Right lobe of liver (tissue), 6 donors: Measurements from ENCODE around the gene PAK6. TPM values are rescaled to one million over a fixed set of nuclear protein-coding genes. Genes with fewer than 3 reads are reported as not detected.

Source experiments
- ATAC-seq, 4 donors: fragments of 200-7000 bp; cut with Tn5 transposase; one replicate each; pipeline ENCODE4 v1.9.1; 2020; ENCODE audit warnings: mild to moderate bottlenecking in 4 of 4, moderate library complexity in 4 of 4
- DNase-seq, 3 donors: peaks; one replicate each; pipeline ENCODE4 v3.0.0-alpha.2; 2020
- H3K27ac ChIP-seq, 3 donors: fragments of 200-600 bp; one replicate each; pipeline ENCODE4 v1.8.0; 2022
- H3K27me3 ChIP-seq, 2 donors: fragments of 200-600 bp; one replicate each; pipeline ENCODE4 v1.8.0; 2022
- H3K36me3 ChIP-seq, 4 donors: fragments of 200-600 bp; sonication (generic) in 1 of 4; one replicate each; pipeline versions ENCODE4 v1.5.1 to v1.8.0; 2017 to 2022; ENCODE audit warnings: control low read depth in 1 of 4
- H3K4me1 ChIP-seq, 4 donors: fragments of 200-600 bp; sonication (generic) in 1 of 4; one replicate each; pipeline versions ENCODE4 v1.5.1 to v1.8.0; 2017 to 2022; ENCODE audit warnings: control low read depth in 1 of 4
- H3K4me3 ChIP-seq, 3 donors: fragments of 200-600 bp; one replicate each; pipeline ENCODE4 v1.8.0; 2022
- H3K9me3 ChIP-seq, 4 donors: fragments of 200-600 bp; sonication (generic) in 1 of 4; one replicate each; pipeline versions ENCODE4 v1.5.1 to v1.8.0; 2017 to 2022; ENCODE audit warnings: control low read depth in 1 of 4
- CTCF ChIP-seq, 4 donors: fragments of 200-600 bp in 3 of 4; fragments of 450-650 bp in 1 of 4; IDR thresholded peaks; one replicate each; pipeline versions ENCODE4 v1.5.1 to v1.8.0; 2016 to 2022; ENCODE audit warnings: antibody characterized with exemption in 4 of 4, mild to moderate bottlenecking in 2 of 4
- POLR2A ChIP-seq: fragments of 450-650 bp; IDR thresholded peaks from one replicate; pipeline ENCODE4 v1.6.1; 2017; ENCODE audit warnings: antibody characterized with exemption, mild to moderate bottlenecking
- WGBS: methylation state at CpG from one replicate; pipeline ENCODE4 v1.1.6; 2018; ENCODE audit warnings: low coverage, low lambda C conversion rate; ENCODE audit not compliant: insufficient coverage; ENCODE audit errors: missing lambda C conversion rate; 5-methylcytosine and 5-hydroxymethylcytosine counted together
- intact Hi-C, 2 donors: fragments of 100-400 bp; cut with DNase I; formaldehyde crosslinking; loops; one replicate each; pipeline versions ENCODE4 v1.11.2 to v1.14.1; 2022
- total RNA-seq, 6 experiments: library from RNA; depleted of rRNA in 2 of 6; stranded (reverse); fragments of >200 nt in 2 of 6; fragmentation: NEBNext Ultra II Directional in 3 of 6; extraction: Animal tissue kit (Norgen Biotek cat#: 25700) in 3 of 6; gene quantifications; one replicate each; pipeline versions ENCODE4 v1.1.0 to v1.2.4, GENCODE V29; 2016 to 2023
- donor health status: DM: no; HTN: yes; CAD: no.
- donor health status: DM: no; HTN: no; CAD: no.
- donor health status: DM: no; HTN: no; CAD: no.
- donor health status: DM: no; HTN: yes; CAD: no.
- donor health status: DM: no; HTN: yes; CAD: no.

PAK6 gene
- total RNA-seq, 6 experiments from 2014 or later, result 0.05 to 0.19 (median 0.10) TPM; not detected in 2

GRCh38 chr15:40222131-40222530 is 16.7 kb upstream of the PAK6 start:
- DNase-seq, result no peak
- H3K4me1 ChIP-seq, result no peaks in the 10 kb centered on the region
- H3K27ac ChIP-seq, result no peak overlapping the region
- TF ChIP-seq CTCF (IDR thresholded peaks at IDR 0.05) (no peak), POLR2A (no peak)
- H3K36me3 ChIP-seq, result no peaks in the 10 kb centered on the region
- no peak overlapping the region for H3K4me3 ChIP-seq
- H3K9me3 ChIP-seq, result no peaks in the 10 kb centered on the region
- WGBS, result 64% methylated on average over 6 of the region's 6 CpGs
- intact Hi-C loops, result loop anchor here in 1 of 2 donors (5.0 kb wide), 1 partner anchor 50 kb away; no protein-coding TSS in a partner anchor
- no peak for ATAC-seq
- no peaks in the 10 kb centered on the region for H3K27me3 ChIP-seq

DNA sequence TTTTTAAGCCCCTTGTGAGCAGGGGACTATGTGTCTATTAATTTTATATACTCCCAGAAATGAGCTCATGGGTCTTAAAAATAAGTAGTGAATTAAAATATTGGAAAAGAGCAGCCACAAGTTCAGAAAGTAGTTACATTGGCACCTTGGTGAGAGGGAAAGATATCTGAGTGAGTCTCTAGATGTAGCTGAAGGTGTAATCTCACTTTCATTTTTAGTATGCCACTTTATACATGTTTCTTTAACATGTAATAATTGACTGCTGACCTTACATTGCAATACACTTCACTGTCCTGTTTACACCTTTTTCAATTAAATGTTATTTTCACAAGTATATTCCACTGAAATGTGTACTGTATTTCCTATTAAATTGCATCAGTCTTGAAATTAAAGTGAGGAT is 12.1 kb upstream of the PAK6 start:
- intact Hi-C loops, result no loop called here
- Histone ChIP-seq H3K4me3 (no peak overlapping the region), H3K36me3 (no peaks in the 10 kb centered on the region), H3K4me1 (no peaks in the 10 kb centered on the region), H3K9me3 (no peaks in the 10 kb centered on the region), H3K27me3 (no peaks in the 10 kb centered on the region), H3K27ac (no peak overlapping the region)
- no peak for ATAC-seq
- no peak for DNase-seq
- TF ChIP-seq CTCF (IDR thresholded peaks at IDR 0.05) (no peak), POLR2A (no peak)

- no peaks in the 10 kb centered on the region for H3K27me3 ChIP-seq
- no peak for TF ChIP-seq CTCF (IDR thresholded peaks at IDR 0.05)
- intact Hi-C loops, result no loop called here
- no peaks in the 10 kb centered on the region for H3K4me1 ChIP-seq
- no peaks in the 10 kb centered on the region for H3K36me3 ChIP-seq
- 97% methylated on average over 5 of the region's 5 CpGs for WGBS
- no peak overlapping the region for H3K4me3 ChIP-seq
- no peak overlapping the region for H3K27ac ChIP-seq
- ATAC-seq (no peak), DNase-seq (no peak)
- H3K9me3 ChIP-seq, result no peaks in the 10 kb centered on the region
These were observed 9.5 kb upstream of the PAK6 start for GRCh38 chr15:40229316-40229715.

GRCh38 chr15:40229956-40230355 is 8.9 kb upstream of the PAK6 start:
- Histone ChIP-seq H3K9me3 (no peaks in the 10 kb centered on the region), H3K27ac (no peak overlapping the region), H3K36me3 (no peaks in the 10 kb centered on the region), H3K4me1 (no peaks in the 10 kb centered on the region), H3K4me3 (no peak overlapping the region), H3K27me3 (no peaks in the 10 kb centered on the region)
- WGBS, result 83% methylated on average over 1 of the region's 1 CpG
- no peak for TF ChIP-seq POLR2A
- TF ChIP-seq CTCF (IDR thresholded peaks at IDR 0.05), result no peak
- ATAC-seq, result no peak
- DNase-seq, result no peak
- intact Hi-C loops, result no loop called here

- H3K36me3 ChIP-seq, result no peaks in the 10 kb centered on the region
- intact Hi-C loops, result no loop called here
- H3K27me3 ChIP-seq, result no peaks in the 10 kb centered on the region
- no peak overlapping the region for H3K27ac ChIP-seq
- DNase-seq (no peak), ATAC-seq (no peak)
- 57% methylated on average over 1 of the region's 7 CpGs for WGBS
- TF ChIP-seq POLR2A, result no peak
- TF ChIP-seq CTCF (IDR thresholded peaks at IDR 0.05), result no peak
- no peaks in the 10 kb centered on the region for H3K4me1 ChIP-seq
- no peaks in the 10 kb centered on the region for H3K9me3 ChIP-seq
- H3K4me3 ChIP-seq, result no peak overlapping the region
These were observed 6.2 kb upstream of the PAK6 start for GRCh38 chr15:40232625-40233070.
